H9 (cell line): Measurements from ENCODE around the gene NUDT3. TPM values are rescaled to one million over a fixed set of nuclear protein-coding genes. Genes with fewer than 3 reads are reported as not detected.

Experiments
- DNase-seq: peaks from one replicate; pipeline ENCODE4 v3.0.0-alpha.2; 2017
- H2AFZ ChIP-seq: one replicate; pipeline ENCODE4 v1.6.1; 2013; ENCODE audit warnings: mild to moderate bottlenecking, low read length, control low read depth, moderate library complexity
- H2AK5ac ChIP-seq: 2 replicates; pipeline ENCODE4 v1.6.1; 2013; ENCODE audit warnings: low read length, control low read depth, mixed read lengths; ENCODE audit not compliant: insufficient read length
- H2BK120ac ChIP-seq: one replicate; pipeline ENCODE4 v1.6.1; 2013; ENCODE audit warnings: low read depth, mild to moderate bottlenecking, low read length, control low read depth, inconsistent platforms; ENCODE audit not compliant: poor library complexity, severe bottlenecking
- H2BK12ac ChIP-seq: 2 replicates; pipeline ENCODE4 v1.6.1; 2013; ENCODE audit warnings: low read length, control low read depth, mixed read lengths, low read depth; ENCODE audit not compliant: insufficient read length
- H2BK15ac ChIP-seq: 2 replicates; pipeline ENCODE4 v1.6.1; 2013; ENCODE audit warnings: low read depth, low read length, control low read depth
- H2BK20ac ChIP-seq: one replicate; pipeline ENCODE4 v1.6.1; 2013; ENCODE audit warnings: low read depth, mild to moderate bottlenecking, low read length, control low read depth, inconsistent platforms; ENCODE audit not compliant: poor library complexity, severe bottlenecking
- H2BK5ac ChIP-seq: 2 replicates; pipeline ENCODE4 v1.6.1; 2013; ENCODE audit warnings: low read length, control low read depth, mixed read lengths; ENCODE audit not compliant: insufficient read length
- H3K14ac ChIP-seq: 2 replicates; pipeline ENCODE4 v1.6.1; 2013; ENCODE audit warnings: low read length, control low read depth; ENCODE audit not compliant: insufficient read depth
- H3K18ac ChIP-seq: 2 replicates; pipeline ENCODE4 v1.6.1; 2013; ENCODE audit warnings: low read depth, mild to moderate bottlenecking, mixed read lengths, low read length, control low read depth; ENCODE audit not compliant: insufficient read length
- H3K23ac ChIP-seq: 2 replicates; pipeline ENCODE4 v1.6.1; 2013; ENCODE audit warnings: low read length, control low read depth, mixed read lengths, low read depth; ENCODE audit not compliant: insufficient read length
- H3K23me2 ChIP-seq: 2 replicates; pipeline ENCODE4 v1.6.1; 2013; ENCODE audit warnings: low read depth, mild to moderate bottlenecking, mixed read lengths, low read length, control low read depth; ENCODE audit not compliant: insufficient read length, poor library complexity, severe bottlenecking
- H3K27ac ChIP-seq: 2 replicates; pipeline ENCODE4 v1.5.1; 2013; ENCODE audit warnings: low read length, control low read depth, mixed read lengths, low read depth; ENCODE audit not compliant: insufficient read length
- H3K27me3 ChIP-seq: 2 replicates; pipeline ENCODE4 v1.6.1; 2013; ENCODE audit warnings: low read length, control low read depth, inconsistent platforms; ENCODE audit not compliant: insufficient read depth
- H3K4ac ChIP-seq: 2 replicates; pipeline ENCODE4 v1.6.1; 2013; ENCODE audit warnings: low read depth, mild to moderate bottlenecking, control low read depth, inconsistent platforms, low read length, moderate library complexity
- H3K4me1 ChIP-seq: 2 replicates; pipeline ENCODE4 v1.6.1; 2013; ENCODE audit warnings: low read length, control low read depth, inconsistent platforms; ENCODE audit not compliant: insufficient read depth
- H3K4me2 ChIP-seq: 2 replicates; pipeline ENCODE4 v1.6.1; 2013; ENCODE audit warnings: low read length, control low read depth, mixed read lengths; ENCODE audit not compliant: insufficient read length, insufficient read depth
- H3K56ac ChIP-seq: 2 replicates; pipeline ENCODE4 v1.6.1; 2013; ENCODE audit warnings: low read depth, mild to moderate bottlenecking, mixed read lengths, low read length, control low read depth; ENCODE audit not compliant: insufficient read length
- H3K79me1 ChIP-seq: 2 replicates; pipeline ENCODE4 v1.6.1; 2013; ENCODE audit warnings: low read depth, mild to moderate bottlenecking, moderate library complexity, low read length, control low read depth, inconsistent platforms; ENCODE audit not compliant: insufficient read depth, poor library complexity, severe bottlenecking
- H3K79me2 ChIP-seq: 2 replicates; pipeline ENCODE4 v1.6.1; 2013; ENCODE audit warnings: low read length, control low read depth, inconsistent platforms; ENCODE audit not compliant: insufficient read depth
- H3K9ac ChIP-seq: 2 replicates; pipeline ENCODE4 v1.6.1; 2013; ENCODE audit warnings: low read length, control low read depth, mixed read lengths; ENCODE audit not compliant: insufficient read length; ENCODE audit errors: extremely low read depth
- H3K9me3 ChIP-seq: one replicate; pipeline ENCODE4 v1.6.1; 2013; ENCODE audit warnings: low read depth, low read length, inconsistent platforms; ENCODE audit not compliant: control insufficient read depth
- H3T11ph ChIP-seq: one replicate; pipeline ENCODE4 v1.6.1; 2013; ENCODE audit warnings: mild to moderate bottlenecking, low read length, control low read depth, inconsistent platforms
- H4K20me1 ChIP-seq: one replicate; pipeline ENCODE4 v1.6.1; 2013; ENCODE audit not compliant: control insufficient read depth, insufficient read length, insufficient read depth
- H4K5ac ChIP-seq: 2 replicates; pipeline ENCODE4 v1.6.1; 2013; ENCODE audit warnings: low read depth, mild to moderate bottlenecking, mixed read lengths, low read length, control low read depth; ENCODE audit not compliant: insufficient read length
- H4K8ac ChIP-seq: replicated peaks from 2 replicates; pipeline ENCODE4 v1.6.1; 2013; ENCODE audit warnings: low read length, control low read depth, mixed read lengths, low read depth; ENCODE audit not compliant: insufficient read length
- H4K91ac ChIP-seq: 2 replicates; pipeline ENCODE4 v1.6.1; 2013; ENCODE audit warnings: low read depth, mild to moderate bottlenecking, moderate library complexity, mixed read lengths, low read length, control low read depth; ENCODE audit not compliant: insufficient read length
- H3K27ac Mint-ChIP-seq, 3 experiments: 2 replicates in 2 of 3; 3 replicates in 1 of 3; pipeline ENCODE4 v1.8.0; 2020 to 2021; ENCODE audit warnings: mixed read lengths in 3 of 3, mild to moderate bottlenecking in 1 of 3, moderate library complexity in 1 of 3
- H3K27me3 Mint-ChIP-seq: 2 replicates; pipeline ENCODE4 v1.8.0; 2021; ENCODE audit warnings: low read depth, mild to moderate bottlenecking, moderate library complexity, mixed read lengths
- H3K36me3 Mint-ChIP-seq, 3 experiments: 2 replicates in 2 of 3; 3 replicates in 1 of 3; pipeline ENCODE4 v1.8.0; 2020 to 2021; ENCODE audit warnings: low read depth in 3 of 3, mixed read lengths in 3 of 3; ENCODE audit not compliant: insufficient read depth in 1 of 3
- H3K4me1 Mint-ChIP-seq, 2 experiments: 2 replicates each; pipeline ENCODE4 v1.8.0; 2020; ENCODE audit warnings: mixed read lengths in 2 of 2
- H3K4me3 Mint-ChIP-seq, 2 experiments: 2 replicates in 1 of 2; 3 replicates in 1 of 2; pipeline ENCODE4 v1.8.0; 2020 to 2021; ENCODE audit warnings: mild to moderate bottlenecking in 2 of 2, mixed read lengths in 2 of 2, moderate library complexity in 1 of 2
- H3K9me3 Mint-ChIP-seq, 2 experiments: 2 replicates in 1 of 2; 3 replicates in 1 of 2; pipeline ENCODE4 v1.8.0; 2020; ENCODE audit warnings: mild to moderate bottlenecking in 2 of 2, mixed read lengths in 2 of 2, moderate library complexity in 1 of 2
- CTCF ChIP-seq: fragments of 200-600 bp; sonication (generic); conservative IDR thresholded peaks from 3 replicates; pipeline ENCODE4 v1.8.0; 2021; ENCODE audit warnings: antibody characterized with exemption, mild to moderate bottlenecking
- WGBS: extraction: QIAGEN DNeasy Blood & Tissue Kit; methylation state at CpG from one replicate; pipeline ENCODE4 v1.1.7; 2013; ENCODE audit warnings: missing lambda C conversion rate, low lambda C conversion rate, mixed read lengths; ENCODE audit not compliant: insufficient read length; ENCODE audit errors: extremely low coverage; 5-methylcytosine and 5-hydroxymethylcytosine counted together
- total RNA-seq: library from RNA; stranded (reverse); gene quantifications from 2 replicates; pipeline ENCODE4 v1.2.1, GENCODE V29; 2021

Gene NUDT3
- total RNA-seq, 1 experiment from 2014 or later = 23.6 TPM

- H4K20me1 ChIP-seq = no peaks in the 10 kb centered on the region
- no CpG with 5 or more reads among the region's 22 CpGs for WGBS
- H3K27ac Mint-ChIP-seq = peak overlapping the region in 2 of 3 experiments; percentile 68 to 96; a peak in 4 of 7 replicates
- H3K9me3 ChIP-seq = no peaks in the 10 kb centered on the region
- peaks cover 35% of the 10 kb centered on the region; the same call in 1 of the 2 replicates for H3K79me2 ChIP-seq
- peaks cover 10% of the 10 kb centered on the region for H3K23me2 ChIP-seq
- H2BK20ac ChIP-seq = no peak overlapping the region
- H2BK5ac ChIP-seq = no peak overlapping the region
- H2BK120ac ChIP-seq = no peak overlapping the region
- TF ChIP-seq CTCF = no peak
- H4K91ac ChIP-seq = no peak overlapping the region
- no peak overlapping the region for H3K56ac ChIP-seq
- H3K4me1 ChIP-seq = peaks cover 6% of the 10 kb centered on the region
- no peaks in the 10 kb centered on the region; a peak in 1 of 5 replicates for H3K9me3 Mint-ChIP-seq
- no peak overlapping the region for H3K23ac ChIP-seq
- H3K36me3 Mint-ChIP-seq = peaks cover 58 to 75% (median 69%) of the 10 kb centered on the region in 3 experiments
- H2AFZ ChIP-seq = no peak overlapping the region
- H4K8ac ChIP-seq = no peak overlapping the region
- H2BK12ac ChIP-seq = no peak overlapping the region
- no peaks in the 10 kb centered on the region for H3K27me3 ChIP-seq
- no peak overlapping the region for H3K4ac ChIP-seq
- no peak overlapping the region for H4K5ac ChIP-seq
- H3K9ac ChIP-seq = no peak overlapping the region
- peak overlapping the region; percentile 94 for H3K4me2 ChIP-seq
- no peak overlapping the region for H2AK5ac ChIP-seq
- H3K14ac ChIP-seq = no peak overlapping the region; the same call in 1 of the 2 replicates
- no peak overlapping the region for H3K27ac ChIP-seq
- no peak for DNase-seq
- peaks cover 45 to 66% of the 10 kb centered on the region in 2 experiments for H3K4me1 Mint-ChIP-seq
- no peaks in the 10 kb centered on the region; the same call in 1 of the 2 replicates for H3K27me3 Mint-ChIP-seq
- H3K4me3 Mint-ChIP-seq = peak overlapping the region; percentile 88 to 92
- no peak overlapping the region for H3T11ph ChIP-seq
- H2BK15ac ChIP-seq = no peak overlapping the region
- H3K18ac ChIP-seq = no peak overlapping the region
- H3K79me1 ChIP-seq = peaks cover 9% of the 10 kb centered on the region
Observed at GRCh38 chr6:34240329-34241248, 151.9 kb downstream of the NUDT3 start.
